K562 (cell line): ENCODE results near the gene CPT1C. TPM values are rescaled to one million over a fixed set of nuclear protein-coding genes. Genes with fewer than 3 reads are reported as not detected.

Source experiments
- ATAC-seq: fragments of 200-7000 bp; cut with Tn5 transposase; 3 replicates; pipeline ENCODE4 v1.9.1; 2020; ENCODE audit warnings: moderate library complexity
- BruUV-seq: library from RNA; stranded (reverse); fragments of 400-500 nt; replicated peaks from 2 replicates; lab custom pipeline; 2021; lab: Mats Ljungman, UMichigan
- CTCF ChIA-PET: fragments of 300-600 bp; formaldehyde crosslinking; extraction: SDS; loops from one replicate; lab custom pipeline; 2021; ENCODE audit warnings: low intra/inter-chr PET ratio; lab: Yijun Ruan, JAX
- POLR2A ChIA-PET: fragments of 300-600, 350-650 bp; sonication (Branson Sonifier 250); formaldehyde crosslinking; extraction: SDS; loops from one replicate; lab custom pipeline; 2021; ENCODE audit warnings: antibody characterized with exemption, inconsistent platforms; lab: Yijun Ruan, JAX
- DNase-seq, 4 experiments: peaks; one replicate each; pipeline versions ENCODE4 v3.0.0 to v3.0.0-alpha.2; 2011 to 2018; ENCODE audit warnings: low spot score in 3 of 4, mixed read lengths in 3 of 4; ENCODE audit errors: extremely low read depth in 1 of 4
- FAIRE-seq: peaks from 2 replicates; lab custom pipeline; 2011; peaks lifted over from hg19 to GRCh38; lab: Jason Lieb, UNC
- H2AFZ ChIP-seq: 2 replicates; pipeline ENCODE4 v1.6.0; 2011; ENCODE audit warnings: low read depth, low read length, control low read depth, inconsistent platforms
- H3K27ac ChIP-seq: fragments of 200-600 bp; 3 replicates; pipeline ENCODE4 v1.8.0; 2011; ENCODE audit warnings: low read depth, mild to moderate bottlenecking, control low read depth, inconsistent platforms, low read length, moderate library complexity, mixed read lengths; ENCODE audit errors: extremely low read depth
- H3K27me3 ChIP-seq, 2 experiments: fragments of 300-600 bp in 1 of 2; 2 replicates in 1 of 2; 3 replicates in 1 of 2; pipeline versions ENCODE4 v1.6.0 to v1.8.0; 2011; ENCODE audit warnings: inconsistent platforms in 2 of 2, low read length in 2 of 2, mild to moderate bottlenecking in 1 of 2, mixed read lengths in 1 of 2, moderate library complexity in 1 of 2; ENCODE audit not compliant: control insufficient read depth in 2 of 2, insufficient read depth in 2 of 2
- H3K36me3 ChIP-seq: fragments of 300-600 bp; 3 replicates; pipeline ENCODE4 v1.8.0; 2011; ENCODE audit warnings: mild to moderate bottlenecking, low read length, inconsistent platforms; ENCODE audit not compliant: control insufficient read depth, insufficient read depth
- H3K4me1 ChIP-seq, 2 experiments: fragments of 200-600 bp in 1 of 2; replicated peaks in 1 of 2; 2 replicates in 1 of 2; 3 replicates in 1 of 2; pipeline versions ENCODE4 v1.5.1 to v1.8.0; 2011; ENCODE audit warnings: inconsistent platforms in 2 of 2, low read length in 2 of 2, mild to moderate bottlenecking in 1 of 2, mixed read lengths in 1 of 2, moderate library complexity in 1 of 2; ENCODE audit not compliant: control insufficient read depth in 2 of 2, insufficient read depth in 2 of 2
- H3K4me2 ChIP-seq: 2 replicates; pipeline ENCODE4 v1.6.1; 2011; ENCODE audit warnings: low read length, control low read depth, inconsistent platforms, mixed read lengths; ENCODE audit not compliant: insufficient read depth
- H3K4me3 ChIP-seq: fragments of 200-600 bp; sonication (generic), shearing (Covaris generic); 2 replicates; pipeline ENCODE4 v1.5.1; 2016; ENCODE audit warnings: control low read depth, inconsistent platforms
- H3K79me2 ChIP-seq: fragments of 200-600 bp; 3 replicates; pipeline ENCODE4 v1.8.0; 2011; ENCODE audit warnings: low read length, inconsistent platforms; ENCODE audit not compliant: control insufficient read depth, insufficient read depth
- H3K9ac ChIP-seq, 2 experiments: 2 replicates each; pipeline versions ENCODE4 v1.6.0 to v1.6.1; 2011; ENCODE audit warnings: low read depth in 2 of 2, low read length in 2 of 2, control low read depth in 1 of 2, inconsistent platforms in 1 of 2, mild to moderate bottlenecking in 1 of 2, mixed read lengths in 1 of 2; ENCODE audit not compliant: insufficient read depth in 1 of 2
- H3K9me1 ChIP-seq: one replicate; pipeline ENCODE4 v1.6.0; 2011; ENCODE audit warnings: inconsistent platforms, mild to moderate bottlenecking, low read length, moderate library complexity; ENCODE audit not compliant: control insufficient read depth, insufficient read depth
- H3K9me3 ChIP-seq: replicated peaks from 2 replicates; pipeline ENCODE4 v1.5.1; 2011; ENCODE audit warnings: low read depth, low read length, inconsistent platforms; ENCODE audit not compliant: control insufficient read depth, insufficient read depth
- H4K20me1 ChIP-seq: replicated peaks from 2 replicates; pipeline ENCODE4 v1.6.1; 2011; ENCODE audit warnings: low read length, inconsistent platforms, mixed read lengths; ENCODE audit not compliant: control insufficient read depth, insufficient read depth
- KLF16 ChIP-seq: IDR thresholded peaks from 2 replicates; pipeline ENCODE4 v1.6.1; 2016; ENCODE audit warnings: antibody characterized with exemption
- POLR2A ChIP-seq: fragments of 450-650 bp; conservative IDR thresholded peaks from 2 replicates; pipeline ENCODE4 v1.6.1; 2016
- PTTG1 ChIP-seq: fragments of 450-650 bp; IDR thresholded peaks from 2 replicates; pipeline ENCODE4 v1.6.1; 2016; ENCODE audit warnings: low read depth, mild to moderate bottlenecking, missing genetic modification characterization, missing compliant biosample characterization
- RBBP5 ChIP-seq: fragments of 200-600 bp; sonication (generic); IDR thresholded peaks from 2 replicates; pipeline ENCODE4 v1.6.1; 2012; ENCODE audit warnings: borderline replicate concordance, mild to moderate bottlenecking, low read length, control low read depth, inconsistent platforms; ENCODE audit not compliant: insufficient read depth, poor library complexity, severe bottlenecking
- RBFOX2 ChIP-seq: fragments of 200-400 bp; formaldehyde crosslinking; IDR thresholded peaks from 2 replicates; pipeline ENCODE4 v1.6.1; 2017; ENCODE audit warnings: low read depth, mild to moderate bottlenecking, low read length, moderate library complexity
- SMARCB1 ChIP-seq: IDR thresholded peaks from 2 replicates; pipeline ENCODE4 v1.6.1; 2011; ENCODE audit warnings: improper control_type of control experiment, low read depth; ENCODE audit not compliant: insufficient read length
- SUPT5H ChIP-seq: fragments of 450-650 bp; IDR thresholded peaks from 2 replicates; pipeline ENCODE4 v1.6.1; 2016
- ZBTB7A ChIP-seq: IDR thresholded peaks from 2 replicates; pipeline ENCODE4 v1.6.1; 2011; ENCODE audit warnings: low read depth, mild to moderate bottlenecking, low read length, moderate library complexity, borderline replicate concordance; ENCODE audit not compliant: control insufficient read depth
- WGBS: fragments of 100-300 bp; shearing (Covaris generic); methylation state at CpG from one replicate; pipeline ENCODE4 v1.1.6; 2016; ENCODE audit warnings: low coverage, mixed read lengths; ENCODE audit not compliant: insufficient coverage; ENCODE audit errors: missing lambda C conversion rate; 5-methylcytosine and 5-hydroxymethylcytosine counted together
- in situ Hi-C: fragments of 300-500 bp; cut with MboI; formaldehyde crosslinking; loops from 4 replicates; pipeline ENCODE4 v1.15.0; 2018; ENCODE audit warnings: inconsistent platforms, mixed read lengths
- intact Hi-C: fragments of 100-400 bp; cut with micrococcal nuclease; formaldehyde crosslinking; loops from 2 replicates; pipeline ENCODE4 v1.14.2; 2022
- polyA plus RNA-seq, 8 experiments: library from polyadenylated mRNA; depleted of rRNA in 4 of 8; stranded (reverse) in 5 of 8; unstranded in 3 of 8; fragments of >200 nt; fragmentation: Nextera tagmentation in 2 of 8; fragmentation: Illumina TruSeq in 1 of 8; extraction: Ambion mirVana in 2 of 8; extraction: Trizol in 1 of 8; gene quantifications; 2 replicates each; pipeline versions ENCODE4 v1.2.1 to v1.2.3, GENCODE V29; 2011 to 2014; ENCODE audit warnings: inconsistent platforms in 1 of 8, missing spikeins in 1 of 8
- total RNA-seq, 7 experiments: library from RNA; depleted of rRNA in 6 of 7; stranded (reverse); fragments of >200 nt in 6 of 7; fragmentation: Illumina TruSeq in 2 of 7; extraction: Trizol in 2 of 7; gene quantifications; 2 replicates each; pipeline versions ENCODE4 v1.2.1 to v1.2.3, GENCODE V29; 2011 to 2021; ENCODE audit warnings: low replicate concordance in 1 of 7
- TF ChIP-seq, protein P1 (sequence below), 3 experiments: IDR thresholded peaks in 2 of 3; conservative IDR thresholded peaks in 1 of 3; 2 replicates each; pipeline ENCODE4 v1.5.1; 2011 to 2012; ENCODE audit warnings: low read length in 3 of 3, mild to moderate bottlenecking in 3 of 3, control low read depth in 2 of 3, improper control_type of control experiment in 1 of 3, inconsistent platforms in 1 of 3, low read depth in 1 of 3, mixed read lengths in 1 of 3, moderate library complexity in 1 of 3; ENCODE audit not compliant: insufficient read depth in 2 of 3
- TF ChIP-seq, protein P2 (sequence below): fragments of 250-450 bp; sonication (Bioruptor Pico); IDR thresholded peaks from 2 replicates; pipeline ENCODE4 v1.5.0; 2021; ENCODE audit warnings: mild to moderate bottlenecking, moderate library complexity
- TF ChIP-seq, protein P3 (sequence below): fragments of 200-800 bp; sonication (Bioruptor generic); IDR thresholded peaks from 2 replicates; pipeline ENCODE4 v1.6.1; 2017; ENCODE audit warnings: missing genetic modification characterization, missing compliant biosample characterization
- TF ChIP-seq, protein P4 (sequence below): sonication (generic); formaldehyde crosslinking; IDR thresholded peaks from 2 replicates; pipeline ENCODE4 v1.8.0; 2022; ENCODE audit warnings: missing genetic modification reagents, mild to moderate bottlenecking, moderate library complexity, borderline replicate concordance

CPT1C gene
- total and polyA plus RNA-seq, 9 of the 15 experiments (the other 6 are each of a cell fraction or from before 2014, with no cell fraction given) = 1.9 to 12.3 (median 3.0) TPM

DNA sequence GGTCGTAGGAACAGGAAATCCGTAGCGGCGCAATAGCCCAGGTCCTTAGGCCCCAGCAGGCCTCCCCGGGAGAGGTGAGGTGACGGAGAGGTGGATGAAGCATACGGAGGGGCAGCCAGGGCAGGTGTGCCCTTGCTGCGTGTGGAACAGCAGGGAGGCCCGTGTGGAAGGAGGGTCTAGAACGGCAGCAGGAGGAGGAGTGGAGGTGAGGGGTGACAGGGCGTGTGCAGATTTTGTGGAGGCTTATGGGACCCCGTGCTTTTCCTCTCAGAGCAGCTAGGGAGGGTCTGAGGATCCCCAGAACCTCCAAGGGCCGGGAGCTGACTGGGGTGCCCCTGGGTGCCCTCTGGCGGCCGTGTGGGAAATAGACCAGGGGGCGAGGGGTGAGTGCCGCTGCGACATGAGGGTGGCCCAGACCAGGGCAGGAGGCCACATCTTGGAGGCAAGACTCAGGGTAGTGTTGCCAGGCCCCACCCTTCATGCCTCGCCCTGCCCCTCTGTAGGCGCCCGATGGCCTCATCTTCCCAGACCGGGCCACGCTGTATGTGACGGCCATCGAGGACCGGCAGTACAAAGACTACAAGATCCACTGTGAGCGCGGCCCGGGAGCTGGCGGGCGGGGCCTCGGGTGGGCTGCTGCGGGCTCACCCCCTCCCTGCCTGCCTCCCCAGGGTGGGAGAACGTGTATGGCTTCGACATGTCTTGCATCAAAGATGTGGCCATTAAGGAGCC lies 6.5 kb upstream of the CPT1C start:
- Histone ChIP-seq H3K9me3 (no peaks in the 10 kb centered on the region), H3K79me2 (peaks cover 28% of the 10 kb centered on the region), H3K27me3 (no peaks in the 10 kb centered on the region), H3K36me3 (peaks cover 97% of the 10 kb centered on the region), H3K4me1 (peaks cover 15 to 70% of the 10 kb centered on the region in 2 experiments), H3K4me3 (no peak overlapping the region), H4K20me1 (peaks cover 7% of the 10 kb centered on the region; the same call in 1 of the 2 replicates), H2AFZ (no peak overlapping the region), H3K9ac (no peak overlapping the region), H3K9me1 (peaks cover 3% of the 10 kb centered on the region), H3K27ac (no peak overlapping the region), H3K4me2 (no peak overlapping the region)
- in situ Hi-C loops = no loop called here
- intact Hi-C loops = loop anchor here (2.0 kb wide), 1 partner anchor 76 kb away; no protein-coding TSS in a partner anchor
- ChIA-PET POLR2A (interaction anchor here (0.5 to 1.4 kb wide), 4 partner anchors 12 to 826 kb away, joined by 3 read pairs; no protein-coding TSS in a partner anchor), CTCF (interaction anchor here (0.5 to 1.6 kb wide), 4 partner anchors 17 to 299 kb away, joined by 3 to 4 read pairs (median 3); no protein-coding TSS in a partner anchor)
- FAIRE-seq (no peak), DNase-seq (peak in 2 of 4 experiments; percentile 37 to 50), ATAC-seq (peak; percentile 68)
- BruUV-seq = no TSS peak
- 82% methylated on average over 27 of the region's 35 CpGs for WGBS
- TF ChIP-seq SMARCB1 (no peak), SUPT5H (peak; percentile 65; the same call in 1 of the 2 replicates), RBBP5 (no peak), KLF16 (no peak), RBFOX2 (peak; percentile 60), PTTG1 (no peak), ZBTB7A (peak; percentile 40; the same call in 1 of the 2 replicates), POLR2A (peak; percentile 73)
- TF ChIP-seq, protein P1, sequence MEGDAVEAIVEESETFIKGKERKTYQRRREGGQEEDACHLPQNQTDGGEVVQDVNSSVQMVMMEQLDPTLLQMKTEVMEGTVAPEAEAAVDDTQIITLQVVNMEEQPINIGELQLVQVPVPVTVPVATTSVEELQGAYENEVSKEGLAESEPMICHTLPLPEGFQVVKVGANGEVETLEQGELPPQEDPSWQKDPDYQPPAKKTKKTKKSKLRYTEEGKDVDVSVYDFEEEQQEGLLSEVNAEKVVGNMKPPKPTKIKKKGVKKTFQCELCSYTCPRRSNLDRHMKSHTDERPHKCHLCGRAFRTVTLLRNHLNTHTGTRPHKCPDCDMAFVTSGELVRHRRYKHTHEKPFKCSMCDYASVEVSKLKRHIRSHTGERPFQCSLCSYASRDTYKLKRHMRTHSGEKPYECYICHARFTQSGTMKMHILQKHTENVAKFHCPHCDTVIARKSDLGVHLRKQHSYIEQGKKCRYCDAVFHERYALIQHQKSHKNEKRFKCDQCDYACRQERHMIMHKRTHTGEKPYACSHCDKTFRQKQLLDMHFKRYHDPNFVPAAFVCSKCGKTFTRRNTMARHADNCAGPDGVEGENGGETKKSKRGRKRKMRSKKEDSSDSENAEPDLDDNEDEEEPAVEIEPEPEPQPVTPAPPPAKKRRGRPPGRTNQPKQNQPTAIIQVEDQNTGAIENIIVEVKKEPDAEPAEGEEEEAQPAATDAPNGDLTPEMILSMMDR (IDR thresholded peaks at IDR 0.05 in 2 of 3, conservative IDR thresholded peaks at IDR 0.05 in 1 of 3; ENCODE audit: insufficient read depth in 2 of 3, low read depth in 1 of 3, low read length in 3 of 3) = peak; percentile 59 to 69 (median 63)
- TF ChIP-seq, protein P2, sequence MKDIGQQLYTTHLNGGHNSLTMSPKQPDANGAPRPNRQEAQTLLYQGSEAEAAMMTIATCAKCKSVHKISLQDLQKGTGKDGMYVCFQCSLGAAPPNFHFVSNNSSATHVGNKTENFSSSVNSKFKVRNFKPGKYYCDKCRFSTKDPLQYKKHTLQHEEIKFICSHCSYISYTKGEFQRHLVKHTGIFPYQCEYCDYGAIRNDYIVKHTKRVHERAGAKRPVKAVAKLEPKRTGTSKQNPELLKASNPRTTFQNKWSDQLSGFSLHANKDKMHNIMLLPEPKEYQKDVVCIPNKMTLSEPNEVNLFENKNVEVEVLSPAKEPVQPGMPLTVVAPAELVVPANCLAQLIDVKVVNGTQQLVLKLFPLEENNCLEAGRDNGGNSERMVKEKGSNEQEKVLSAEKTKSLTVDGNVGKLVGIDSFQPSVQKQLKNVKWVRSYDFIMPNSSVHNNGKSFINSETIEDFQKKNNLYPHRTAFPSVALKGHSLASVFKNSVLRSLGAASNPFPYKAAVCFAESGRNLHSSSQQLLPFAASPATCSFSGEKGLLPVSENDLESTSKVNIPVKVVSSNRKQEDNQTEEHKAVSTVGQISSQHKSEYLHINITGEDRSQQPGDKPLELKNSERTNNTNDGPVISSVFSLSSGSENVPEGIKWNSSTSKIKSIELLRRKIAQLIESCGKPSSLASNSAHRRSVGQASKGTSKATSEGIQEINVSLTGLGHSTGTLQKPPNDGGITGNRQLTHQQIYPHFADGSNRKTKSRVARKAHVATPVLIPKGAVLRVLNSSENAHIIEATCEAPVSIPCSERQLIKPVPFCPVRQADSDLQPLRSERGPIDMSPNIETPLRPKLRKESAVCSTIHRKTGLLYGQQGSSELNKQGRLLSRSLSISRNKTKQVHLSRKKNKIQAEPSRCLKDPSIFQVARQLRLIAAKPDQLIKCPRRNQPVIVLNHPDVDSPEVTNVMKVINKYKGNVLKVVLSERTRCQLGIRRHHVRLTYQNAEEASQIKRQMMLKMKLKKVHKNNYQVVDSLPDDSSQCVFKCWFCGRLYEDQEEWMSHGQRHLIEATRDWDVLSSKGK (CRISPR knock-in tag) = no peak
- TF ChIP-seq, protein P3, sequence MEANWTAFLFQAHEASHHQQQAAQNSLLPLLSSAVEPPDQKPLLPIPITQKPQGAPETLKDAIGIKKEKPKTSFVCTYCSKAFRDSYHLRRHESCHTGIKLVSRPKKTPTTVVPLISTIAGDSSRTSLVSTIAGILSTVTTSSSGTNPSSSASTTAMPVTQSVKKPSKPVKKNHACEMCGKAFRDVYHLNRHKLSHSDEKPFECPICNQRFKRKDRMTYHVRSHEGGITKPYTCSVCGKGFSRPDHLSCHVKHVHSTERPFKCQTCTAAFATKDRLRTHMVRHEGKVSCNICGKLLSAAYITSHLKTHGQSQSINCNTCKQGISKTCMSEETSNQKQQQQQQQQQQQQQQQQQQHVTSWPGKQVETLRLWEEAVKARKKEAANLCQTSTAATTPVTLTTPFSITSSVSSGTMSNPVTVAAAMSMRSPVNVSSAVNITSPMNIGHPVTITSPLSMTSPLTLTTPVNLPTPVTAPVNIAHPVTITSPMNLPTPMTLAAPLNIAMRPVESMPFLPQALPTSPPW (CRISPR knock-in tag) = 0 out of 2 replicates have a peak, but pooled peaks have one; percentile 11
- TF ChIP-seq, protein P4, sequence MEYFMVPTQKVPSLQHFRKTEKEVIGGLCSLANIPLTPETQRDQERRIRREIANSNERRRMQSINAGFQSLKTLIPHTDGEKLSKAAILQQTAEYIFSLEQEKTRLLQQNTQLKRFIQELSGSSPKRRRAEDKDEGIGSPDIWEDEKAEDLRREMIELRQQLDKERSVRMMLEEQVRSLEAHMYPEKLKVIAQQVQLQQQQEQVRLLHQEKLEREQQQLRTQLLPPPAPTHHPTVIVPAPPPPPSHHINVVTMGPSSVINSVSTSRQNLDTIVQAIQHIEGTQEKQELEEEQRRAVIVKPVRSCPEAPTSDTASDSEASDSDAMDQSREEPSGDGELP (CRISPR knock-in tag) = peak; percentile 25; the same call in 1 of the 2 replicates
